Tibial nerve (tissue), 4 donors: ENCODE measurements around the gene CDK13.

ENCODE experiments used
- CTCF ChIP-seq, 5 experiments: fragments of 200-600 bp in 3 of 5; fragments of 450-650 bp in 2 of 5; sonication (generic) in 3 of 5; IDR thresholded peaks; one replicate each; pipeline ENCODE4 v1.5.1; 2016 to 2019; ENCODE audit warnings: antibody characterized with exemption in 5 of 5, mild to moderate bottlenecking in 3 of 5, moderate library complexity in 2 of 5
- EP300 ChIP-seq, 2 donors: sonication (generic); formaldehyde crosslinking; IDR thresholded peaks; one replicate each; pipeline ENCODE4 v1.6.1; 2017; ENCODE audit warnings: antibody characterized with exemption in 2 of 2, mild to moderate bottlenecking in 1 of 2
- POLR2A ChIP-seq, 2 donors: fragments of 450-650 bp; IDR thresholded peaks; one replicate each; pipeline ENCODE4 v1.6.1; 2017; ENCODE audit warnings: antibody characterized with exemption in 2 of 2, mild to moderate bottlenecking in 2 of 2, moderate library complexity in 2 of 2

- no peak for TF ChIP-seq CTCF (IDR thresholded peaks at IDR 0.05)
- TF ChIP-seq POLR2A (IDR thresholded peaks at IDR 0.05), result no peak
- TF ChIP-seq EP300 (IDR thresholded peaks at IDR 0.05), result no peak
Measured at GRCh38 chr7:40073239-40073638, 123.2 kb downstream of the CDK13 start.
